CD14-positive monocyte (primary cell): ENCODE data around the gene RNF149. TPM values are rescaled to one million over a fixed set of nuclear protein-coding genes. Genes with fewer than 3 reads are reported as not detected.
A peak's percentile ranks its signal among the peaks of the same experiment; 100 is the strongest.

Source experiments
- DNase-seq, 3 donors: peaks; one replicate each; pipeline ENCODE4 v3.0.0-alpha.2; 2011 to 2022
- H2AFZ ChIP-seq: 2 replicates; pipeline ENCODE4 v1.6.0; 2012; ENCODE audit warnings: mild to moderate bottlenecking, low read depth, low read length, inconsistent platforms; ENCODE audit not compliant: insufficient read depth, poor library complexity, severe bottlenecking
- H3K27ac ChIP-seq, 2 donors: 1 replicate in 1 of 2; 2 replicates in 1 of 2; pipeline ENCODE4 v1.5.1; 2012 to 2013; ENCODE audit warnings: low read length in 2 of 2, control low read depth in 1 of 2, inconsistent platforms in 1 of 2, low read depth in 1 of 2, mild to moderate bottlenecking in 1 of 2
- H3K27me3 ChIP-seq, 2 donors: one replicate each; pipeline versions ENCODE4 v1.6.0 to v1.6.1; 2011 to 2013; ENCODE audit warnings: low read length in 2 of 2; ENCODE audit not compliant: control insufficient read depth in 2 of 2, insufficient read depth in 2 of 2
- H3K36me3 ChIP-seq, 2 donors: replicated peaks in 1 of 2; 1 replicate in 1 of 2; 2 replicates in 1 of 2; pipeline versions ENCODE4 v1.5.1 to v1.6.1; 2012 to 2013; ENCODE audit warnings: low read length in 2 of 2, control low read depth in 1 of 2, inconsistent platforms in 1 of 2, mild to moderate bottlenecking in 1 of 2; ENCODE audit not compliant: insufficient read depth in 2 of 2, control insufficient read depth in 1 of 2
- H3K4me1 ChIP-seq, 2 donors: 1 replicate in 1 of 2; 2 replicates in 1 of 2; pipeline versions ENCODE4 v1.5.1 to v1.6.1; 2012 to 2013; ENCODE audit warnings: low read length in 2 of 2, control low read depth in 1 of 2, inconsistent platforms in 1 of 2, mild to moderate bottlenecking in 1 of 2, moderate library complexity in 1 of 2; ENCODE audit not compliant: insufficient read depth in 2 of 2, control insufficient read depth in 1 of 2
- H3K4me2 ChIP-seq: replicated peaks from 2 replicates; pipeline ENCODE3; 2012; ENCODE audit warnings: low read length, moderate library complexity, mild to moderate bottlenecking; ENCODE audit not compliant: poor library complexity, severe bottlenecking; ENCODE audit errors: extremely low read depth
- H3K4me3 ChIP-seq, 3 experiments: fragments of 200-600 bp in 1 of 3; sonication (generic) in 1 of 3; replicated peaks in 1 of 3; 1 replicate in 2 of 3; 2 replicates in 1 of 3; pipeline ENCODE4 v1.5.1; 2011 to 2013; ENCODE audit warnings: low read length in 3 of 3, mild to moderate bottlenecking in 3 of 3, control low read depth in 2 of 3, low read depth in 2 of 3, inconsistent platforms in 1 of 3, moderate library complexity in 1 of 3
- H3K79me2 ChIP-seq: 2 replicates; pipeline ENCODE4 v1.6.0; 2012; ENCODE audit warnings: mild to moderate bottlenecking, control low read depth, inconsistent platforms, low read length, moderate library complexity; ENCODE audit not compliant: insufficient read depth
- H3K9ac ChIP-seq: 2 replicates; pipeline ENCODE4 v1.6.0; 2017; ENCODE audit warnings: low read length, mild to moderate bottlenecking; ENCODE audit not compliant: insufficient read depth, poor library complexity, severe bottlenecking
- H3K9me3 ChIP-seq, 2 donors: replicated peaks in 1 of 2; 1 replicate in 1 of 2; 2 replicates in 1 of 2; pipeline versions ENCODE4 v1.5.1 to v1.6.1; 2012 to 2013; ENCODE audit warnings: low read length in 2 of 2, control low read depth in 1 of 2; ENCODE audit not compliant: control insufficient read depth in 1 of 2, insufficient read depth in 1 of 2
- H4K20me1 ChIP-seq: 2 replicates; pipeline ENCODE4 v1.6.0; 2012; ENCODE audit warnings: mild to moderate bottlenecking, low read length, control low read depth, moderate library complexity; ENCODE audit not compliant: insufficient read depth
- H3K27ac Mint-ChIP-seq, 7 donors: one replicate each; pipeline ENCODE4 v1.8.0; 2020; ENCODE audit warnings: mild to moderate bottlenecking in 7 of 7, mixed read lengths in 7 of 7, moderate library complexity in 6 of 7, inconsistent platforms in 2 of 7
- H3K27me3 Mint-ChIP-seq, 3 donors: one replicate each; pipeline ENCODE4 v1.8.0; 2021 to 2022; ENCODE audit warnings: low read depth in 3 of 3, mild to moderate bottlenecking in 3 of 3, mixed read lengths in 3 of 3, moderate library complexity in 3 of 3, inconsistent platforms in 1 of 3
- H3K36me3 Mint-ChIP-seq, 2 donors: one replicate each; pipeline ENCODE4 v1.8.0; 2020; ENCODE audit warnings: mixed read lengths in 2 of 2, inconsistent platforms in 1 of 2, mild to moderate bottlenecking in 1 of 2
- H3K4me1 Mint-ChIP-seq: one replicate; pipeline ENCODE4 v1.8.0; 2020; ENCODE audit warnings: mild to moderate bottlenecking, mixed read lengths
- H3K4me3 Mint-ChIP-seq, 2 donors: one replicate each; pipeline ENCODE4 v1.8.0; 2020; ENCODE audit warnings: mild to moderate bottlenecking in 2 of 2, mixed read lengths in 2 of 2, moderate library complexity in 1 of 2
- H3K9me3 Mint-ChIP-seq, 7 donors: one replicate each; pipeline ENCODE4 v1.8.0; 2020 to 2022; ENCODE audit warnings: mixed read lengths in 7 of 7, mild to moderate bottlenecking in 6 of 7, moderate library complexity in 6 of 7, inconsistent platforms in 2 of 7
- CTCF ChIP-seq: fragments of 200-600 bp; IDR thresholded peaks from one replicate; pipeline ENCODE4 v1.8.0; 2022; ENCODE audit warnings: antibody characterized with exemption, mild to moderate bottlenecking
- WGBS: methylation state at CpG from one replicate; pipeline ENCODE4 v1.1.5; 2013; ENCODE audit warnings: missing lambda C conversion rate; ENCODE audit not compliant: insufficient coverage; 5-methylcytosine and 5-hydroxymethylcytosine counted together
- intact Hi-C, 2 donors: fragments of 100-400 bp; cut with micrococcal nuclease; formaldehyde crosslinking; loops; one replicate each; pipeline versions ENCODE4 v1.15.0 to v1.15.1; 2023
- polyA plus RNA-seq, 3 donors: library from polyadenylated mRNA; depleted of rRNA in 1 of 3; unstranded in 2 of 3; stranded (reverse) in 1 of 3; fragments of 300-500 nt in 2 of 3; fragments of >200 nt in 1 of 3; fragmentation: Illumina TruSeq in 2 of 3; gene quantifications; 1 replicate in 2 of 3; 2 replicates in 1 of 3; pipeline ENCODE4 v1.2.3, GENCODE V29; 2012 to 2021

Gene RNF149
- polyA plus RNA-seq, 3 donors = 112 to 148 (median 141) TPM

DNA sequence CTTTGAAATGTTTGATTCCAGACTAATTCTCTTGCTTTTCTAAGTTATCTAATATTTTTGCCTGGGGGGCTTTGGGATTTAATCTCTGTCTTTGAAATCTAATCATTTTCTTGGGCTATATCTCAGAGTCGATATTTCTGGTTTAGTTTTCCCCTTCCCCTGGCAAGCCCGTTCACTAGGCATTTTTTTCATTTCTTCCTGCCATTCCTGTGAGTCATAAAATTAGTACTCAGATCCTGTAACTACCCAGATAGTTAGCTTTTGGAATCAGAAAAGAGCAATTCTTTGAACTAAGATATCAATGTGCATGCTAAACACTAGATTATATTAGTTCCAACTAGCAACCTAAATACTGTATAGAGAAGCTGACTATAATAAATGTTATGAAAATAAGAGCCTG lies 29.4 kb upstream of the RNF149 start:
- no peak for TF ChIP-seq CTCF
- DNase-seq = no peak
- H3K27me3 Mint-ChIP-seq = peaks cover 0 to 8% (median 7%) of the 10 kb centered on the region in 3 donors

DNA sequence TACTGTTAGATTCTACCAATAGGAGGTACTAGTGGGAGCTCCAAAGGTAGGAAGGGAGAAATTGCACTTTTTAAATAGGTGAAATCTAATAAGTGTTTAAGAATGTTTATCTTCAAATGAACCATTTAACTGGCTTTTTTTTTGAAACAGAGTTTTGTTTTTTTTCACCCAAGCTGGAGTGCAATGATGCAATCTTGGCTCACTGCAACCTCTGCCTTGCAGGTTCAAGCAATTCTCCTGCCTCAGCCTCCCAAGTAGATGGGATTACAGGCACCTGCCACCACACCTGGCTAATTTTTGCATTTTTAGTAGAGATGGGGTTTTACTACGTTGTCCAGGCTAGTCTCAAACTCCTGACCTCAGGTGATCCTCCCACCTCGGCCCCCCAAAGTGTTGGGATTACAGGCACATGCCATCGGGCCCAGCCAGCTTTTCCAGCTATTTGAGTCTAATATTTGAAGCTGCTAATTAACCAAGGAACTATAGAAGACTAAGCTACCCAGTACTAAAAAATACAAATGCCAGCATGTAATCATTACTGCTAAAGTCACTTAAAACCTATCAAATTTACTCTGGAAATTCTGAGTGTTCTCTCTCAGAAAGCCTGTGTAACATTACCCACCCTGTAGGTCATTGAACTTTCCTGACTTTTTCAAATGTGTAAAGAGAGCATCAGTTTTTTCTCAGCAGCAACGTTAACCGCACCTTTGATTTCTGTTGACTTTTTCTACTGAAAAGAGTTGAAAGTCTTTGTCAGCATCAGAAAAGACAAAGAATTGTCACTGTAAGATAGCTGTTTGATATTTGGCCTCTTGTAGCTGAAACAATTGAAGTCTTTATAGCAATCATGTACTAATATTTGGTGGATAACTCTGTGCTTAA lies 24.6 kb upstream of the RNF149 start:
- no peaks in the 10 kb centered on the region for H3K79me2 ChIP-seq
- H3K27ac ChIP-seq = no peak overlapping the region
- WGBS = 95% methylated on average over 2 of the region's 5 CpGs
- H3K36me3 Mint-ChIP-seq = no peaks in the 10 kb centered on the region
- H3K4me3 Mint-ChIP-seq = no peak overlapping the region
- no peaks in the 10 kb centered on the region for H3K9me3 ChIP-seq
- H3K27me3 Mint-ChIP-seq = peaks cover 2 to 3% (median 3%) of the 10 kb centered on the region in 3 donors
- H3K9me3 Mint-ChIP-seq = peaks cover 0 to 2% (median 0%) of the 10 kb centered on the region in 7 donors
- H3K4me3 ChIP-seq = no peak overlapping the region
- no peak overlapping the region for H2AFZ ChIP-seq
- no peak overlapping the region for H3K27ac Mint-ChIP-seq
- no peaks in the 10 kb centered on the region for H4K20me1 ChIP-seq
- no peaks in the 10 kb centered on the region for H3K36me3 ChIP-seq
- H3K4me1 ChIP-seq = peaks cover 37 to 46% of the 10 kb centered on the region in 2 donors
- H3K4me2 ChIP-seq = no peak overlapping the region
- peaks cover 14% of the 10 kb centered on the region for H3K4me1 Mint-ChIP-seq
- DNase-seq = no peak
- no peak for TF ChIP-seq CTCF
- no peak overlapping the region for H3K9ac ChIP-seq
- no peaks in the 10 kb centered on the region for H3K27me3 ChIP-seq
- intact Hi-C loops = no loop called here

More for the DNA sequence above, 29.4 kb upstream of the RNF149 start:
- intact Hi-C loops = no loop called here
- H3K4me1 Mint-ChIP-seq = peaks cover 30% of the 10 kb centered on the region
- no peaks in the 10 kb centered on the region for H3K36me3 ChIP-seq
- H3K27me3 ChIP-seq = no peaks in the 10 kb centered on the region
- peaks cover 27 to 36% of the 10 kb centered on the region in 2 donors for H3K4me1 ChIP-seq
- no peak overlapping the region for H3K27ac ChIP-seq
- H4K20me1 ChIP-seq = no peaks in the 10 kb centered on the region
- no peaks in the 10 kb centered on the region for H3K9me3 ChIP-seq
- no peaks in the 10 kb centered on the region for H3K79me2 ChIP-seq
- no CpG with 5 or more reads among the region's 2 CpGs for WGBS
- H3K36me3 Mint-ChIP-seq = no peaks in the 10 kb centered on the region
- no peak overlapping the region for H3K9ac ChIP-seq
- no peak overlapping the region for H2AFZ ChIP-seq
- H3K4me2 ChIP-seq = no peak overlapping the region
- no peak overlapping the region for H3K4me3 ChIP-seq
- H3K9me3 Mint-ChIP-seq = peaks cover 0 to 2% (median 0%) of the 10 kb centered on the region in 7 donors
- peak overlapping the region in 1 of 7 donors; percentile 57 for H3K27ac Mint-ChIP-seq
- H3K4me3 Mint-ChIP-seq = no peak overlapping the region
